ENCODE results near the gene IMPDH1.

DNA sequence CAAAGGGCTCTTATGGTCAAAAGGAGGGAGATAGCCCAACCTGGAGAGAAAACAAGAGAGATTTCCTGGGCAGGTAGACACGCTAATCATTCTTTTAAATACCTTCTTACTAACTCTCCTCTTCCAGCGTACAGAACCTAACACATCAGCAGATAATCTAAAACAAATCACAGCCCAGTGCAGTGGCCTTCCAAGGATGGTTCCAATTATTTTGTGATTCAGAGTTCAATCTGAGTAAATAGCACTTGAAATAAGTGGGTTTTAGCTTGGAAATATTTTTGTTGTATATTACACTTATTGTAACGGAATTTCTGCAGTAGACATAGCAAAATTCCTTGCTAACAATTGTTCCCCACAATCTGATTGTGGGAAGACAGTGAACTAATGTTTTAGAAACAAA lies 7.3 kb upstream of the IMPDH1 start:
- TF ChIP-seq EZH2phosphoT487 (IDR thresholded peaks at IDR 0.05; ENCODE audit: low read length) (no peak), CTCF (IDR thresholded peaks at IDR 0.05; ENCODE audit: low read length) (no peak), EZH2 (optimal IDR thresholded peaks at IDR 0.05; ENCODE audit: low read depth, low read length) (no peak)
